Body of pancreas (tissue), 4 donors: ENCODE data around the gene GPR18.

ENCODE experiments used
- CTCF ChIP-seq, 7 experiments: fragments of 450-650 bp in 4 of 7; fragments of 200-600 bp in 3 of 7; sonication (generic) in 3 of 7; IDR thresholded peaks; one replicate each; pipeline ENCODE4 v1.5.1; 2016 to 2019; ENCODE audit warnings: antibody characterized with exemption in 7 of 7
- POLR2A ChIP-seq, 3 donors: fragments of 450-650 bp; IDR thresholded peaks; one replicate each; pipeline ENCODE4 v1.6.1; 2016; ENCODE audit warnings: antibody characterized with exemption in 3 of 3, mild to moderate bottlenecking in 2 of 3

GRCh38 chr13:99288089-99288488, 29.9 kb upstream of the GPR18 start:
- TF ChIP-seq POLR2A (IDR thresholded peaks at IDR 0.05) (no peak), CTCF (IDR thresholded peaks at IDR 0.05) (no peak)
